ENCODE measurements around the gene ANKS1A. TPM values are rescaled to one million over a fixed set of nuclear protein-coding genes. Genes with fewer than 3 reads are reported as not detected.

The ANKS1A gene
- polyA plus RNA-seq, 1 of the 3 experiments (the other 2 are of a cell fraction): 7.6 TPM

DNA sequence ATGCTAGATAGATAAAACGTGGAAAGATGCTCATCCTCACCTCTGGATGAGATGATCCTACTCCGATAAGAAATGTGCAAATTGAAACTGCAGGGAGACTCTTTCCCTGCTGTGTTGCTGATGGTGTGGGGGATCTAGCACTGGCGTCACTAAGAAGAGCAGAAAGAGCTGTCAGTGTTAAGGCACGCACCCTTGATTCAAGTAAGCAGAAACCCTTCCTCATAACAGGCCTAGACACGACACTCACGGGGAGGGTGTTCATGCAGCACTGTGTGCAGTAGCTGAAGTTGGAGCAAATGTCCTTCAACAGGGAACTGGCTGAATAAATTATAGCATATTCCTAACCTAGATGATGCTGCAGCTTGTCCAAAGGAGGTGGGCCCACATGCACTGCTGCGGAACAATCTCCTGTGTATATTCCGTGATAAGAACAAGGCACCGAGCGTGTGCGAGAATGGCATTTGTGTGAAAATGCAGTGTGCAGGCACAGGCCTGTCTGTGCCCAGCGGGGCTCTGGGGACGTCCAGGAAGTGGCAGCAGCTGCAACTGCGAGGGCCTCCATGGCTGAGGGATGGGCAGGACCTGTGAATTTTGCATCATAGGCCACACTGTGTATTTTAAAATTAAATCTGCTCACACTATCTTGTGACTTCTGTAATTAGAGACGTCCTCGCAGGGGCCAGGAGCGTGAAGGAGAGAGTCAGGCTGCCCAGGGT, 188.1 kb downstream of the ANKS1A start:
- POLR2A ChIA-PET: no interaction called here
- H3K9me3 ChIP-seq: no peaks in the 10 kb centered on the region
- H4K20me1 ChIP-seq (ENCODE audit: insufficient read depth): no peaks in the 10 kb centered on the region
- no peaks in the 10 kb centered on the region for H3F3A ChIP-seq (replicated peaks; ENCODE audit: insufficient read depth)
- DNase-seq: no peak
- H3K79me2 ChIP-seq (ENCODE audit: insufficient read depth): no peaks in the 10 kb centered on the region
- H3K4me1 ChIP-seq (ENCODE audit: control insufficient read depth in 1 of 2, insufficient read depth in 2 of 2, low read depth in 1 of 2, low read length in 1 of 2): no peaks in the 10 kb centered on the region
- H3K9me2 ChIP-seq: no peaks in the 10 kb centered on the region
- TF ChIP-seq EZH2phosphoT487 (IDR thresholded peaks at IDR 0.05; ENCODE audit: borderline replicate concordance, low read depth) (no peak), RXRA (IDR thresholded peaks at IDR 0.05; ENCODE audit: borderline replicate concordance, low read depth) (no peak), MEF2A (IDR thresholded peaks at IDR 0.05; ENCODE audit: borderline replicate concordance, low read depth) (no peak), YY1 (IDR thresholded peaks at IDR 0.05; ENCODE audit: low read depth) (no peak), SMC3 (IDR thresholded peaks at IDR 0.05; ENCODE audit: low read depth, low read length) (no peak), TCF12 (IDR thresholded peaks at IDR 0.05) (no peak), TEAD4 (IDR thresholded peaks at IDR 0.05; ENCODE audit: borderline replicate concordance, insufficient read depth) (no peak), RAD21 (IDR thresholded peaks at IDR 0.05; ENCODE audit: low read length) (no peak), FOXM1 (IDR thresholded peaks at IDR 0.05; ENCODE audit: low read depth) (no peak), GATA2 (CRISPR knock-in tag; IDR thresholded peaks at IDR 0.05) (no peak), FOXJ3 (CRISPR knock-in tag; IDR thresholded peaks at IDR 0.05) (no peak), GABPA (IDR thresholded peaks at IDR 0.05; ENCODE audit: low read depth) (no peak), NFIC (IDR thresholded peaks at IDR 0.05; ENCODE audit: borderline replicate concordance) (no peak), RFX5 (IDR thresholded peaks at IDR 0.05; ENCODE audit: low read length) (no peak), NRF1 (IDR thresholded peaks at IDR 0.05; ENCODE audit: low read depth, low read length) (no peak), MXI1 (IDR thresholded peaks at IDR 0.05; ENCODE audit: low read depth, low read length) (no peak)
- TF ChIP-seq, protein P1, sequence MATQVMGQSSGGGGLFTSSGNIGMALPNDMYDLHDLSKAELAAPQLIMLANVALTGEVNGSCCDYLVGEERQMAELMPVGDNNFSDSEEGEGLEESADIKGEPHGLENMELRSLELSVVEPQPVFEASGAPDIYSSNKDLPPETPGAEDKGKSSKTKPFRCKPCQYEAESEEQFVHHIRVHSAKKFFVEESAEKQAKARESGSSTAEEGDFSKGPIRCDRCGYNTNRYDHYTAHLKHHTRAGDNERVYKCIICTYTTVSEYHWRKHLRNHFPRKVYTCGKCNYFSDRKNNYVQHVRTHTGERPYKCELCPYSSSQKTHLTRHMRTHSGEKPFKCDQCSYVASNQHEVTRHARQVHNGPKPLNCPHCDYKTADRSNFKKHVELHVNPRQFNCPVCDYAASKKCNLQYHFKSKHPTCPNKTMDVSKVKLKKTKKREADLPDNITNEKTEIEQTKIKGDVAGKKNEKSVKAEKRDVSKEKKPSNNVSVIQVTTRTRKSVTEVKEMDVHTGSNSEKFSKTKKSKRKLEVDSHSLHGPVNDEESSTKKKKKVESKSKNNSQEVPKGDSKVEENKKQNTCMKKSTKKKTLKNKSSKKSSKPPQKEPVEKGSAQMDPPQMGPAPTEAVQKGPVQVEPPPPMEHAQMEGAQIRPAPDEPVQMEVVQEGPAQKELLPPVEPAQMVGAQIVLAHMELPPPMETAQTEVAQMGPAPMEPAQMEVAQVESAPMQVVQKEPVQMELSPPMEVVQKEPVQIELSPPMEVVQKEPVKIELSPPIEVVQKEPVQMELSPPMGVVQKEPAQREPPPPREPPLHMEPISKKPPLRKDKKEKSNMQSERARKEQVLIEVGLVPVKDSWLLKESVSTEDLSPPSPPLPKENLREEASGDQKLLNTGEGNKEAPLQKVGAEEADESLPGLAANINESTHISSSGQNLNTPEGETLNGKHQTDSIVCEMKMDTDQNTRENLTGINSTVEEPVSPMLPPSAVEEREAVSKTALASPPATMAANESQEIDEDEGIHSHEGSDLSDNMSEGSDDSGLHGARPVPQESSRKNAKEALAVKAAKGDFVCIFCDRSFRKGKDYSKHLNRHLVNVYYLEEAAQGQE (IDR thresholded peaks at IDR 0.05; ENCODE audit: low read depth, low read length): no peak
- TF ChIP-seq, protein P2, sequence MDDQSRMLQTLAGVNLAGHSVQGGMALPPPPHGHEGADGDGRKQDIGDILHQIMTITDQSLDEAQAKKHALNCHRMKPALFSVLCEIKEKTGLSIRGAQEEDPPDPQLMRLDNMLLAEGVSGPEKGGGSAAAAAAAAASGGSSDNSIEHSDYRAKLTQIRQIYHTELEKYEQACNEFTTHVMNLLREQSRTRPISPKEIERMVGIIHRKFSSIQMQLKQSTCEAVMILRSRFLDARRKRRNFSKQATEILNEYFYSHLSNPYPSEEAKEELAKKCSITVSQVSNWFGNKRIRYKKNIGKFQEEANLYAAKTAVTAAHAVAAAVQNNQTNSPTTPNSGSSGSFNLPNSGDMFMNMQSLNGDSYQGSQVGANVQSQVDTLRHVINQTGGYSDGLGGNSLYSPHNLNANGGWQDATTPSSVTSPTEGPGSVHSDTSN (IDR thresholded peaks at IDR 0.05): no peak
- TF ChIP-seq, protein P3, sequence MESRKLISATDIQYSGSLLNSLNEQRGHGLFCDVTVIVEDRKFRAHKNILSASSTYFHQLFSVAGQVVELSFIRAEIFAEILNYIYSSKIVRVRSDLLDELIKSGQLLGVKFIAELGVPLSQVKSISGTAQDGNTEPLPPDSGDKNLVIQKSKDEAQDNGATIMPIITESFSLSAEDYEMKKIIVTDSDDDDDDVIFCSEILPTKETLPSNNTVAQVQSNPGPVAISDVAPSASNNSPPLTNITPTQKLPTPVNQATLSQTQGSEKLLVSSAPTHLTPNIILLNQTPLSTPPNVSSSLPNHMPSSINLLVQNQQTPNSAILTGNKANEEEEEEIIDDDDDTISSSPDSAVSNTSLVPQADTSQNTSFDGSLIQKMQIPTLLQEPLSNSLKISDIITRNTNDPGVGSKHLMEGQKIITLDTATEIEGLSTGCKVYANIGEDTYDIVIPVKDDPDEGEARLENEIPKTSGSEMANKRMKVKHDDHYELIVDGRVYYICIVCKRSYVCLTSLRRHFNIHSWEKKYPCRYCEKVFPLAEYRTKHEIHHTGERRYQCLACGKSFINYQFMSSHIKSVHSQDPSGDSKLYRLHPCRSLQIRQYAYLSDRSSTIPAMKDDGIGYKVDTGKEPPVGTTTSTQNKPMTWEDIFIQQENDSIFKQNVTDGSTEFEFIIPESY (IDR thresholded peaks at IDR 0.05; ENCODE audit: borderline replicate concordance, low read depth): no peak
- 92% methylated on average over 17 of the region's 17 CpGs for WGBS (ENCODE audit: low lambda C conversion rate)
- H3K9ac ChIP-seq: no peak overlapping the region
- H3K27me3 ChIP-seq (ENCODE audit: insufficient read depth): no peaks in the 10 kb centered on the region
- H3K4me2 ChIP-seq: no peak overlapping the region
- CTCF ChIA-PET: interaction anchor here (1.9 kb wide), 1 partner anchor 90 kb away, joined by 6 read pairs; no protein-coding TSS in a partner anchor
- peaks cover 0 to 18% of the 10 kb centered on the region in 2 experiments for H3K36me3 ChIP-seq (replicated peaks in 1 of 2; ENCODE audit: control insufficient read depth in 1 of 2, insufficient read depth in 2 of 2, low read length in 1 of 2)
- H3K4me3 ChIP-seq (ENCODE audit: low read depth in 2 of 2, low read length in 1 of 2): no peak overlapping the region
- H2AFZ ChIP-seq (ENCODE audit: low read depth): no peak overlapping the region
- no peak overlapping the region for H3K27ac ChIP-seq (ENCODE audit: low read depth in 2 of 2, low read length in 1 of 2)
